DMS 273 (cell line): ENCODE results near the gene CYTH1.
A peak's percentile ranks its signal among the peaks of the same experiment; 100 is the strongest.

Experiments used
- DNase-seq: peaks from one replicate; lab custom pipeline; 2025; ENCODE audit not compliant: unreplicated experiment; lab: John Stamatoyannopoulos, UW

Gene CYTH1

DNA sequence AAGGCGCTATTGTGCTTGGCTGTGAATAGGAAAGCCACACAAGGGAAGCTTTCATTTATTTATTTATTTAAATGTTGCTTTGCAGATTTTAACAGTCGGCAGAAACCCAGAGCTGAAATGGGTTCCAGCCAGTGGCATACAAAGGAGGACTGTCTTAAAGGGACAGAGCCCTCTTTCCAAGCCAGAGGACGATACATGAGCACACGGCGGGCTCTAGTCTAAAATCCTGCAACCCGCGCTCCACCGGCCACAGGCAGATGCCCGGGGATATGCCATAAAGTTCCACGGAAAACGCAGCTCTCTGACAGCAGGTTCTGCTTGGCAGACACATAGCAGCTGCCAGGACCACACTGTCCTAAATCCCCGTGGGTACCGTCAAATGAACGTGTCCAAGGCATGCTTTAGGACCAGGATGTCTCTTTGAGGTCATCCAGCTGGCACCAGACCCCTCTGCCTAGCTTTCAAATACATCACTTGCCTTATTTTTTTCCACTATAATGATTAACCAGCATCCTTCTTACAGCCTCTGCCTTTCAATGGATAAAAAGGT, 64.6 kb downstream of the CYTH1 start:
- DNase-seq, result peak; percentile 81

DNA sequence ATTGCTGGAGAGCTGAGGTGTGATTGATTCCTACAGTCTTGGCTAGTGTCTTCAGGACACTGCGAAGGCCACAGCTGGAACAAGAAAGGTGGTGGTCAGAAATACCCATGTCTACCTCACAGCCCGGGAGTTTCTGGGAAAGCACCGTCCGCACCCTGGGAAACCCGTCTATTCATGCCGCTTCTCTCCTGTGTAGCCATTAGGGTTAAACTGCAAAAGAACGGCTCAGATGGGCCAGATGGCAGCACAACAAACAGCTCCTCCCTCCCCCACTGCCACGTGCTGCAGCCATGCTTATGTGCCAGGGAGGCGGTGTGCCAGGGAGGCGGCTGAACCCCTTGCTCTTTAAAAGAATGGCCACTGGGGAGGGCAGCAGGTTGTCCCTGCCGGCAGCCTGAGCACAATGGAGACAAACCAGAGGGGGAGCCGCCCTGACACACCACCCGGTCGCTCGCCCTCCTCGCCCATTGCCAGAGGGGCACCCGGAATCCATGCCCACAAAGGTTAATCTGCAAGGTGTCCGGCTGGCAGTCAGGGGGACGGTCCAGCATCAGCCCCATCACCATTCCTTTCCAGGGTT, 65.2 kb downstream of the CYTH1 start:
- DNase-seq, result peak; percentile 97

GRCh38 chr17:78716292-78716691, 65.8 kb downstream of the CYTH1 start:
- DNase-seq, result no peak

GRCh38 chr17:78715876-78716275, 66.2 kb downstream of the CYTH1 start:
- no peak for DNase-seq

- no peak for DNase-seq
Measured at GRCh38 chr17:78715000-78715771, 66.9 kb downstream of the CYTH1 start.

DNA sequence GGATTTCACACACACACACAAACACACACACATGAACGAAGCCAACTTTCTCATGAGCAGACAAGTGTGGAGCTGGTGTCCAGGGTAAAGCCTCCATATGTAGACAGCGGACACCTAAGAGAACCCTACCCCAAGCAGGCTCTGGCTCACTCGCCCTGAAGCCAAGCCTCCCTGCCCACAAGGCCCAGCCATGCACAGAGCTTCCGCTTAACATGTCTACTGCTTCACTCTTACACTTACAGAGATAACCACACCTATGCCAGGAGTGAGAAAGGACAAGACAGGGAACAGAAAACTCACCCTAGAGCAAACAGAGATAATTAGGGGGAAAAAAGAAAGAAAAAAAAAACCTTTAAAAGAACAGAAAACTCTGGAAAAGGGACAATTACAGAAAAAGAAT, 67.5 kb downstream of the CYTH1 start:
- no peak for DNase-seq

- DNase-seq, result no peak
Measured at GRCh38 chr17:78712043-78712442, 70.0 kb downstream of the CYTH1 start.

DNA sequence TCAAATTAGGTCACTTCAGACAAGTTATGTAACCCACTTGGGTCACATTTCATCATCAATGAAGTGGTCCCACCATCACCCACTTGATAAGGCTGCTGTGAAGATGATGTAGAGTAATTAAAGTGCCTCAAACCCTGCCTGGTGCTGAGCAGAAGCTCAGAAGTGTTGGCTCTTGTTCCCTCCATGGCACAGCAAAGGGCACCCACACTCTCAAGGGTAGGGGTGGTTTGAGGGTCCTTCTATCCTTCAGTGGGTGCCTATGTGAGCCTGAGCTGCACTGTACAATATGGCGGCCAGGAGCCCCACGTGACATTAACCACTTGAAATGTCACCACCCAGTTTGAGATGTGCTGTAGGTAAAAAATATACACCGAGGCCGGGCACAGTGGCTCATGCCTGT, 71.5 kb downstream of the CYTH1 start:
- DNase-seq, result no peak

DNA sequence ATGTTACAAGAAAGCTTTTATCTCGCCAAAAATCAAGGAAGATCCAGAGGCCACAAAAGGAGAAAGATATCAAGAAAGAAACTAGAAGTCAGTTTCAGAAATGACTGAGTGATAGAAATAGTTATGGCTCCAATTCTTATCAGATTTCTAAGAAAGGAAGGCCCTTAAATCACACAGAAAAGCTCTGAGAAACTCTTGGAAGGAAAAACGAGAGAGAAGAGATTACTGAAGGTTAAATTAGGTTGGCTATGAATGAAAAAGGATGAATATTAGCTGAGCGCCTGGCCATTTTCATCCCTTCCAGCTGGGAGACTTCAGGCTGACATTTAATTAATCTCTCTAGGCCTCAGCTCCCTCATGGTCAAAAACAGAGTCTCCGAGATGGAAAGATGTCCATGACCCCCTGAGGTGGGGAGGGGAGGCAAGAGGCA, 72.3 kb downstream of the CYTH1 start:
- DNase-seq, result no peak

DNA sequence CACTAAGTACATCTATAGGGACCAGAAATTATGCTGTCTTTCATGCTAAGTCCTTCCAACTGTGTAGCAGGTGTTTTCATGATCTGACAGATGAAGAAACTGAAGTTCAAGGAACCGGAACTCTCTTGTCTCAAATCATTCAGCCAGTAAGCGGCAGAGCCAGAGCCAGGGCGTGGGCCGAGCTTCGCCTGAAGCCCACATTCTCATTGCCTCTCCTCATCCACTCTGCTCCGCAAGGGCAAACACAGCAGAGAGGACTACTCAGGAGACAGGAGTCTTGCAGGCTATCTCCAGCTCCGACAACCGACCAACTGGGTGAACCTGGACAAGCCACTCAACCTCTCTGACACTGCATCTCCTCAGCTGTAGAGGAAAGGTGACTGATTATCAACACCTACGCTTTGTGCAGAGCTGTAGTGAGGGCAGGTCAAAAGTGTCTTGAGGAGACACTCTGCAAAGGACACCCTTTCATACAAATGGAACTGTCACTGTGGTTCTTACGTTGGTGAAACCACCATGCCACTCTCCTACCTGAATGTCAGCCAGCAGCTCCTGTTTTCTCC, 72.9 kb downstream of the CYTH1 start:
- DNase-seq, result no peak

DNA sequence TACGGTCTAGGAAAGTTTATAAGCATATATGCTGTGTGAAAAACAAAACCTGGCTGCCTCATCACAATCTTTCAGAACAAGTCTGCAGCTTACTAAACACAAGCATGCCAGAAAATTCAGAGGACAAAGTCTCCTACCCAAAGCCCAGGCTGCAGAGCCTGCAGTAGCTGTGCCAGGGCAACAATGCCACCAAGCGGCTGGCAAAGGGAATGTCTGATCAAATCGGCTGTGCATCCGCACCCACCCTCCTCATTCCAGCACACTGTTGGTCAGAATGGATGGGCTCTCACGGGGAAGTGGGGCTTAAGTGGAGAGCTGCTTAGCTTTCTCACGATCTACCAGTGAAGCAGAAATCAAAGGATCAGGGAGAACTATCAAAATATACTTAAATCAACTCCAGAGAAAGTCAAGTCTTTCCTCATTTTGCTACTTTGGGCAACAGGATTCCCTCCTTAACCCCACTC, 73.5 kb downstream of the CYTH1 start:
- peak; percentile 85 for DNase-seq

DNA sequence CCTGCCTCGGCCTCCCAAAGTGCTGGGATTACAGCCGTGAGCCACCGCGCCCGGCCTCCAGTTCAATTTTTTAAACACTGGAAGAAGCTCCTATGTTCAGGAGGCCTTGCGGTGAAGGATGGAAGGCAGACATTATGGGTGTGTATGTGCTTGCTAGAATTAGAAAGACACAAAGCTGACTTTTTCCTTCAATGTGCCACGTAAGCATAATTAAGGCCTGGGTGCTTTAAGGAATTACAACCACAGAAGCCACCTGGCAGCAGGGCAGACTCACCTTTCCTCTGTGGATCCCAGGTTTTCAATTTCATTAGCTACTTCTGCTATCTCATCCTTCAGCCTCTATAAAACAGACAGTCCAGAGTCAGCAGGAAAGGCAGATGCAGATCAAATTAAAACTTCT, 74.2 kb downstream of the CYTH1 start:
- no peak for DNase-seq

GRCh38 chr17:78707016-78707415, 75.1 kb downstream of the CYTH1 start:
- DNase-seq, result no peak

GRCh38 chr17:78706271-78706915, 75.7 kb downstream of the CYTH1 start:
- DNase-seq, result no peak

- DNase-seq, result no peak
Measured at GRCh38 chr17:78705071-78705470, 77.0 kb downstream of the CYTH1 start.

DNA sequence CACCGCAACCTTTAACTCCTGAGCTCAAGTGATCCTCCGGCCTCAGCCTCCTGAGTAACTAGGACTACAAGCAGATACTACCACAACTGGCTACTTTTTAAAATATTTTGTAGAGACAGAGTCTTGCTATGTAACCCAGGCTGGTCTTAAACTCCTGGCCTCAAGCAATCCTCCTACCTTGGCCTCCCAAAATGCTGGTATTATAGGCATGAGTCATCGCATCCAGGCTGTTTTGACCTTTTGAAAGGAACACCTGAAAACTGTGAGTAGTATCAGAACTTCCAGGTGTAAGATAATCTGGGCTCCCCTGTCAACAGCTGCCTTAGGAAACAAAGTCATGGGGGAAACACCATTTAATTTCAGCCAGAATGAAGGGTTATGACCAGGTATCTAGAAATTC, 77.5 kb downstream of the CYTH1 start:
- no peak for DNase-seq

GRCh38 chr17:78697554-78698343, 84.3 kb downstream of the CYTH1 start:
- DNase-seq, result no peak

DNA sequence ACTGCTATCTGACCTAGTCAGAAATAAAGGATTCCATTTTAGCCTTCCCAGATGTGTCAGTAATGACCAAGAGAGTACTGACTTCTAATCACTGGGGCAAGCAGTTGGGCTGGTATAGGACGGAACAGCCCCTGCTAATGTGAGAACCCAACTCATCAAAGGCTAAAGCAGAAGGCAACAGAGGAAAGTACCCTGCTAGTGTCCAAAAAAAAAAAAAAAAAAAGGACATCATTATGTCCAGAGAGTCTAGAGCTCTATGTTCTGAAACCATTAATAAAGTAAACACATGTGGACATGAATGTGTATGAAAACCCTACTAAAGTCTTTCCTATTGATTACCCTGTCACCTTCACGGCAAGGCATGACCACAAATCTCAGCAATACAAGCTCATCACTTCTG, 85.0 kb downstream of the CYTH1 start:
- no peak for DNase-seq

DNA sequence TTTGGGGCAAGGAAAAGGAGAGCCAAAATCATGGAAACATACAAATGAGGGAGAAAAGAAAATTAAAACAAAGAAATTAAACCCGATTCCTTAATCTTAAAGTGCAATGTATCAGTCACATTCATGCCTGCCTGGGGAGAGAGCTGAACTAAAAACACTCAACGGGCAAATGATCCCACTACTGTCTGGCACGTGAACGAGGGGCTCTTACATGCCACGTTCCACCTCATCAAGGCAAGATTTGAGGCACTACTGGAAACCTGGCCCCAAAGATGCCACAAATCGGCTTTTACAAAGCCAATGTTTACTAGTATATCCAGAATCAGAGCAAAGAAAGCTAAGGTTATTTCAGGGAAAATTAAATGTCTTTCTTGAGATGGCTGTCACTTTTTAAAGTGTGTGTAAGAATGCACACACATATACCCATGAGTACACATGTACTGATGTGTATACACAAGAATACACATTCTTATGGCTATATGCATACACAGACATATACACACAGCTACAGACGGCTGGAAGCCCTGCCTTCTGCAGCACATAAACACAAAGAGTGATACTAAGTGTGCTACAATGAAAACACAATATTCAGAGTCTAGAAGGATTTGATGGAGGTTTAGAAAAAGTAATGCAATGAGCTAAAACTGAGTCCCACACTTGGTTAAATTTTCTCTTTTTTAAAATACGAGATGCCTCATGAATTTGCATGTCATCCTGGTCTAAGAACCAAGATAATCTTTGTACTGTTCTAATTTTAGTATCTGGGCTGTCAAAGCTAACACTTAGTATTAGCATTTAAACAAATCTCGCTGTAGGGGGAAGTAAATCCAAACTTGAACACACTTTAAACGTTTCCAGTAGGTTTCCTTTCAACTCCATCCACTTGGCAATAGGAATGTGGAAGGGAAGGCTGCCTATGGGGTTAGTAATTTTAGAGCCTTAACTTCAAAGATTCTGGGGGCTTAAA, 85.8 kb downstream of the CYTH1 start:
- DNase-seq, result no peak
